Lower leg skin (tissue), 3 donors: Measurements from ENCODE around the gene SIX5.

Experiments
- CTCF ChIP-seq, 3 donors: fragments of 450-650 bp; IDR thresholded peaks; one replicate each; pipeline ENCODE4 v1.5.1; 2016; ENCODE audit warnings: antibody characterized with exemption in 3 of 3, mild to moderate bottlenecking in 3 of 3, moderate library complexity in 2 of 3
- POLR2A ChIP-seq, 2 donors: fragments of 450-650 bp; IDR thresholded peaks; one replicate each; pipeline ENCODE4 v1.6.1; 2016 to 2017; ENCODE audit warnings: antibody characterized with exemption in 2 of 2, mild to moderate bottlenecking in 1 of 2, moderate library complexity in 1 of 2

GRCh38 chr19:45742969-45743368, 26.1 kb downstream of the SIX5 start:
- TF ChIP-seq CTCF (IDR thresholded peaks at IDR 0.05) (no peak), POLR2A (IDR thresholded peaks at IDR 0.05) (no peak)
